Chondrocyte (in vitro differentiated cells): ENCODE measurements around the gene RBPJ. TPM values are rescaled to one million over a fixed set of nuclear protein-coding genes. Genes with fewer than 3 reads are reported as not detected.
"Not testable (repeated sequence)": the region's sequence is repeated elsewhere in the genome, so short reads cannot be mapped to it uniquely, and the experiment has no call there.

Source experiments
- DNase-seq: peaks from one replicate; pipeline ENCODE4 v3.0.0; 2021; ENCODE audit warnings: mixed read lengths, low spot score
- H3K27ac Mint-ChIP-seq: one replicate; pipeline ENCODE4 v1.8.0; 2021; ENCODE audit warnings: mild to moderate bottlenecking, moderate library complexity, mixed read lengths; ENCODE audit not compliant: unreplicated experiment
- H3K27me3 Mint-ChIP-seq: 2 replicates; pipeline ENCODE4 v1.8.0; 2021; ENCODE audit warnings: low read depth, mixed read lengths
- H3K36me3 Mint-ChIP-seq: 2 replicates; pipeline ENCODE4 v1.8.0; 2021; ENCODE audit warnings: low read depth, mixed read lengths
- H3K4me1 Mint-ChIP-seq: 2 replicates; pipeline ENCODE4 v1.8.0; 2021; ENCODE audit warnings: low read depth, mild to moderate bottlenecking, mixed read lengths
- H3K4me3 Mint-ChIP-seq: one replicate; pipeline ENCODE4 v1.8.0; 2021; ENCODE audit warnings: mild to moderate bottlenecking, moderate library complexity, mixed read lengths; ENCODE audit not compliant: unreplicated experiment
- H3K9me3 Mint-ChIP-seq: 2 replicates; pipeline ENCODE4 v1.8.0; 2021; ENCODE audit warnings: low read depth, mixed read lengths
- total RNA-seq: library from RNA; stranded (reverse); gene quantifications from 3 replicates; pipeline ENCODE4 v1.2.1, GENCODE V29; 2021
- TF ChIP-seq, protein P1 (sequence below): fragments of 200-600 bp; sonication (generic); IDR thresholded peaks from 2 replicates; pipeline ENCODE4 v1.5.0; 2021; ENCODE audit warnings: antibody characterized with exemption, mild to moderate bottlenecking, moderate library complexity

Gene RBPJ
- total RNA-seq, 1 donor from 2014 or later = 58.5 TPM

DNA sequence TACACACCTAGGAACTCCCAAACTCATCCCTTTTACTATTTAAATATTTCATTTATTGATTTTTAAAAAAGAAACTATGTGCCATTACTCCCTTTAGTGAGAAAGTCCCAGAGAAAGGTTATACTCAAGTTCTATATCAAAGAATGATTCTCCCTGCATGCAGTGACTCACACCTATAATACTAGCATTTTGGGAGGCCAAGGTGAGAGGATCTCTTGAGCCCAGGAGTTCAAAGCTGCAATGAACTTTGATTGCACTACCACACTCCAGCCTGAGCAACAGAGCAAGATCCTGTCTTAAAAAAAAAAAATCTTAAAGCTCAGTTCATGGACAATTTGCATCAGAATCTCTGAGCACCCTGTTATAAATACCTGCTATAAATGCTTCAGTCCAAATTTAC, 9.2 kb upstream of the RBPJ start:
- Mint-ChIP-seq H3K27me3 (no peaks in the 10 kb centered on the region), H3K4me3 (no peak overlapping the region), H3K9me3 (peaks cover 13% of the 10 kb centered on the region), H3K27ac (no peak overlapping the region), H3K4me1 (peaks cover 6% of the 10 kb centered on the region), H3K36me3 (peaks cover 5% of the 10 kb centered on the region)
- TF ChIP-seq, protein P1, sequence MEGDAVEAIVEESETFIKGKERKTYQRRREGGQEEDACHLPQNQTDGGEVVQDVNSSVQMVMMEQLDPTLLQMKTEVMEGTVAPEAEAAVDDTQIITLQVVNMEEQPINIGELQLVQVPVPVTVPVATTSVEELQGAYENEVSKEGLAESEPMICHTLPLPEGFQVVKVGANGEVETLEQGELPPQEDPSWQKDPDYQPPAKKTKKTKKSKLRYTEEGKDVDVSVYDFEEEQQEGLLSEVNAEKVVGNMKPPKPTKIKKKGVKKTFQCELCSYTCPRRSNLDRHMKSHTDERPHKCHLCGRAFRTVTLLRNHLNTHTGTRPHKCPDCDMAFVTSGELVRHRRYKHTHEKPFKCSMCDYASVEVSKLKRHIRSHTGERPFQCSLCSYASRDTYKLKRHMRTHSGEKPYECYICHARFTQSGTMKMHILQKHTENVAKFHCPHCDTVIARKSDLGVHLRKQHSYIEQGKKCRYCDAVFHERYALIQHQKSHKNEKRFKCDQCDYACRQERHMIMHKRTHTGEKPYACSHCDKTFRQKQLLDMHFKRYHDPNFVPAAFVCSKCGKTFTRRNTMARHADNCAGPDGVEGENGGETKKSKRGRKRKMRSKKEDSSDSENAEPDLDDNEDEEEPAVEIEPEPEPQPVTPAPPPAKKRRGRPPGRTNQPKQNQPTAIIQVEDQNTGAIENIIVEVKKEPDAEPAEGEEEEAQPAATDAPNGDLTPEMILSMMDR = no peak
- no peak for DNase-seq

GRCh38 chr4:26315316-26315932, 5.4 kb upstream of the RBPJ start:
- not testable (repeated sequence) for H3K36me3 Mint-ChIP-seq, DNase-seq, H3K27me3 Mint-ChIP-seq, H3K4me3 Mint-ChIP-seq, H3K27ac Mint-ChIP-seq, H3K4me1 Mint-ChIP-seq
- peaks cover 18% of the 10 kb centered on the region for H3K9me3 Mint-ChIP-seq

- peaks cover 15% of the 10 kb centered on the region for H3K4me1 Mint-ChIP-seq
- TF ChIP-seq, protein P1 = no peak
- no peak overlapping the region for H3K27ac Mint-ChIP-seq
- no peak overlapping the region for H3K4me3 Mint-ChIP-seq
- DNase-seq = no peak
- H3K9me3 Mint-ChIP-seq = peaks cover 18% of the 10 kb centered on the region
- no peaks in the 10 kb centered on the region for H3K27me3 Mint-ChIP-seq
- peaks cover 5% of the 10 kb centered on the region for H3K36me3 Mint-ChIP-seq
Measured at GRCh38 chr4:26317766-26318165, 3.0 kb upstream of the RBPJ start.

DNA sequence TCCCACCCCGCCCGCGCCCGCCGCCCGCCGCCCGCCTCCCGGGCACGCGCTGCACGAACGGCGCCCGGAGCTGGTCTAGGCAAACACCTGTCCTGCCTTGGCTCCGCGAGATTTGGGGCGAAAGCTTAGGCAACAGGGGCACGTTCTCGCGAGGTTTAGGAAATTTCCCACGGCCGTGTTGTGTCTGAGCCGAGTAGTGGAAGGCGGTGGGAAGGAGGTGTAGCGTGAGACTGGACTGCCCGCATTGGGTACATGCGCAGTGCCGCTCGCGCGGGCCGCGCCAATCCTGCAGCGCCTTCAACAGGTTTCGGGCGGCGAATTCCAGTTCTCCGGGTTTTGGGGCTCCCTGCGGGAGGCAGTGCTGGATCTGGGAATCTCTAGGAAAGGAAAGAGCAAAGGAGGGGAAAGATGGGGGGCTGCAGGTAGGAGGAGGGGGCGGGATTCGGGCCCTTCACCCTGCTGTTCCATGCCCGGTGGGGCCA, 1.3 kb upstream of the RBPJ start:
- TF ChIP-seq, protein P1 = no peak
- no peaks in the 10 kb centered on the region for H3K27me3 Mint-ChIP-seq
- peaks cover 14% of the 10 kb centered on the region for H3K9me3 Mint-ChIP-seq
- peak overlapping the region; percentile 92 for H3K4me3 Mint-ChIP-seq
- peak; percentile 99 for DNase-seq
- peaks cover 3% of the 10 kb centered on the region for H3K36me3 Mint-ChIP-seq
- H3K27ac Mint-ChIP-seq = peak overlapping the region; percentile 100
- peaks cover 30% of the 10 kb centered on the region for H3K4me1 Mint-ChIP-seq

DNA sequence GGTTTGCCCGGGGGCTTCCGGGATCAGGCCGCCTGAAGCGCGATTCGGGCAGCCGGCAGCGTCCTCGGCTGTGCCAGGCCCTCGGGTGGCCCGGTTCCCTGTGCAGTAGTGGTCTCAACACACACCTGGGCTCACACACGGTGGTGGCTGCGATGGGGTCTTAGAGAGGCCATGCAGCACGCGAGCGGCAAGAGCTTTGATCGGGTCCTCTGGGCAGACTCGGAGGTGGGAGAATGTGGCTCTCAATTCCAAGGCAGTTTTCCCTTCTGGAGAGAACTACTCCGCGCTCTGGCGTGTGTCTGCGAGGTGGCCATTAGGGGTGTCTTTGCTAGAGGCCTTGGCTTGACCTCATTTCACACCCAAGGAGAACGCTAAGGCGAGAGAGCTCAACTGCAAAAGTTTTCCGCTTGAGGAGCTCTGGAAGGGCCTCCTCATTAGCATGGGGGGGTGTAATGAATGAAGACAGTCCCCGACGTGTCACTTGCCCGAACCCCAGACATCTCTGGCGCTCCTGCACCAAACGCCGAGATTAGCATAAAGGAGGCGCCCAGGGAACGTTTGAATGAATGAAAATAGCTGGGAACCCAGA, 771 bp upstream of the RBPJ start:
- Mint-ChIP-seq H3K27ac (peak overlapping the region; percentile 100), H3K4me1 (peaks cover 36% of the 10 kb centered on the region), H3K4me3 (peak overlapping the region; percentile 92), H3K36me3 (peaks cover 3% of the 10 kb centered on the region), H3K9me3 (peaks cover 12% of the 10 kb centered on the region), H3K27me3 (no peaks in the 10 kb centered on the region)
- DNase-seq = peak; percentile 94
- TF ChIP-seq, protein P1 = peak; percentile 11
